Esophagus muscularis mucosa (tissue), 4 donors: ENCODE measurements around the gene PROS1.

ENCODE experiments used
- EP300 ChIP-seq: sonication (generic); formaldehyde crosslinking; IDR thresholded peaks from one replicate; pipeline ENCODE4 v1.6.1; 2017; ENCODE audit warnings: antibody characterized with exemption
- POLR2A ChIP-seq: fragments of 450-650 bp; IDR thresholded peaks from one replicate; pipeline ENCODE4 v1.6.1; 2017; ENCODE audit warnings: antibody characterized with exemption, moderate library complexity, mild to moderate bottlenecking, low read depth
- POLR2AphosphoS5 ChIP-seq, 2 donors: sonication (generic); formaldehyde crosslinking; IDR thresholded peaks; one replicate each; pipeline ENCODE4 v1.6.1; 2017; ENCODE audit warnings: antibody characterized with exemption in 2 of 2
- TF ChIP-seq, protein P1 (sequence below), 3 experiments: fragments of 200-600 bp in 2 of 3; fragments of 450-650 bp in 1 of 3; sonication (generic) in 2 of 3; IDR thresholded peaks; one replicate each; pipeline ENCODE4 v1.5.1; 2017 to 2019; ENCODE audit warnings: antibody characterized with exemption in 3 of 3, mild to moderate bottlenecking in 2 of 3, moderate library complexity in 1 of 3

DNA sequence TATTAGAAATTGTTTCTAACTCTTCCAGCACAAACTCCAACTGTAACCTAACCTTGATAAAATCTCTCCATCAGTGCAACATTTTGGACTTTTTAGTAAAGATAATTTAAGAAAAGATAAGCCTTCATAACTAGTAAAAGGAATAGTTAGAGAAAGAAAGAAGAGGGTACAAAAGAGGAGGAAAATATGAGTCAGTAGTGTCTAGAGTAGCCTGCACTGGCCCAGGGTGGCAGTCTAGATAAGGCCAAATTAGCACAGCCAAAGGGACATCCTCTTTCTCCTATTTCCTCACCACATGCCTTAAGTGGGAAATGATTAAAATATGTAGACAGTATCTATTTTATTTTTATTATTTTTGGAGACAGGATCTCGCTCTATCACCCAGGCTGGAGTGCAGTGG is 3.7 kb downstream of the PROS1 start:
- TF ChIP-seq, protein P1, sequence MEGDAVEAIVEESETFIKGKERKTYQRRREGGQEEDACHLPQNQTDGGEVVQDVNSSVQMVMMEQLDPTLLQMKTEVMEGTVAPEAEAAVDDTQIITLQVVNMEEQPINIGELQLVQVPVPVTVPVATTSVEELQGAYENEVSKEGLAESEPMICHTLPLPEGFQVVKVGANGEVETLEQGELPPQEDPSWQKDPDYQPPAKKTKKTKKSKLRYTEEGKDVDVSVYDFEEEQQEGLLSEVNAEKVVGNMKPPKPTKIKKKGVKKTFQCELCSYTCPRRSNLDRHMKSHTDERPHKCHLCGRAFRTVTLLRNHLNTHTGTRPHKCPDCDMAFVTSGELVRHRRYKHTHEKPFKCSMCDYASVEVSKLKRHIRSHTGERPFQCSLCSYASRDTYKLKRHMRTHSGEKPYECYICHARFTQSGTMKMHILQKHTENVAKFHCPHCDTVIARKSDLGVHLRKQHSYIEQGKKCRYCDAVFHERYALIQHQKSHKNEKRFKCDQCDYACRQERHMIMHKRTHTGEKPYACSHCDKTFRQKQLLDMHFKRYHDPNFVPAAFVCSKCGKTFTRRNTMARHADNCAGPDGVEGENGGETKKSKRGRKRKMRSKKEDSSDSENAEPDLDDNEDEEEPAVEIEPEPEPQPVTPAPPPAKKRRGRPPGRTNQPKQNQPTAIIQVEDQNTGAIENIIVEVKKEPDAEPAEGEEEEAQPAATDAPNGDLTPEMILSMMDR (IDR thresholded peaks at IDR 0.05): no peak
- TF ChIP-seq EP300 (no peak), POLR2A (no peak), POLR2AphosphoS5 (IDR thresholded peaks at IDR 0.05) (no peak)
